T-helper 1 cell treated with Interleukin-12 subunit alpha and Interleukin-12 subunit beta and Interleukin-4 antibody, amounts not matched to agents 30 μg/mL and 1 μg/mL, for 36 hours (primary cell): ENCODE data around the gene FLOT2.

Source experiments
- H3K27ac Mint-ChIP-seq: one replicate; pipeline ENCODE4 v1.8.0; 2021; ENCODE audit warnings: mild to moderate bottlenecking, mixed read lengths
- H3K27me3 Mint-ChIP-seq: one replicate; pipeline ENCODE4 v1.8.0; 2021; ENCODE audit warnings: low read depth, mixed read lengths
- H3K36me3 Mint-ChIP-seq: one replicate; pipeline ENCODE4 v1.8.0; 2021; ENCODE audit warnings: low read depth, mixed read lengths
- H3K4me1 Mint-ChIP-seq: one replicate; pipeline ENCODE4 v1.8.0; 2021; ENCODE audit warnings: low read depth, mixed read lengths
- H3K4me3 Mint-ChIP-seq: one replicate; pipeline ENCODE4 v1.8.0; 2021; ENCODE audit warnings: mild to moderate bottlenecking, moderate library complexity, mixed read lengths
- H3K9me3 Mint-ChIP-seq: one replicate; pipeline ENCODE4 v1.8.0; 2021; ENCODE audit warnings: mixed read lengths

The FLOT2 gene

DNA sequence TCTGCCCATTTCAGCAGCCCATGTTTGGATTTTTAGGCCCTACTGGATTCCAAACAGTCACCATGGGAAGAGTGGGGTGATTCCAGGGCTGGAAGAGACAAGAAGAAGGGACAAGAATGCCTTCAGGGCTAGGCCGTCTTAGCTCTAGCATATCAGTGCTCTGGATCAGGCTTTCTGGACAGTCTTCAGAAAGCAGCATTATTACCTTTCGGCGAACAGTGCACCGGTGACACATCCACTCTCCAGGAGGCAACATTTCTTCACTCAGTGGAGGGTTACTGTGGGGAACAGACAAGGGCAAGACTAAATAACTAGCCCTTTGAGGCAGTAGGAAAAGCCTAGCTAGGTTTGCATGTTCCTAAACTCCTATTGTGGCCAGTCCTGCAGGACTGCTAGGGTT is 29.3 kb upstream of the FLOT2 start:
- Mint-ChIP-seq H3K27me3 (no peaks in the 10 kb centered on the region), H3K4me1 (peaks cover 49% of the 10 kb centered on the region), H3K27ac (peak overlapping the region; percentile 88), H3K9me3 (peaks cover 12% of the 10 kb centered on the region), H3K4me3 (no peak overlapping the region), H3K36me3 (peaks cover 56% of the 10 kb centered on the region)

- H3K4me1 Mint-ChIP-seq = peaks cover 51% of the 10 kb centered on the region
Observed at GRCh38 chr17:28926366-28926765, 28.8 kb upstream of the FLOT2 start.

GRCh38 chr17:28925912-28926365 is 28.4 kb upstream of the FLOT2 start:
- H3K4me3 Mint-ChIP-seq = peak overlapping the region; percentile 23
- H3K27me3 Mint-ChIP-seq = no peaks in the 10 kb centered on the region
- peaks cover 51% of the 10 kb centered on the region for H3K4me1 Mint-ChIP-seq
- H3K9me3 Mint-ChIP-seq = peaks cover 12% of the 10 kb centered on the region
- peak overlapping the region; percentile 88 for H3K27ac Mint-ChIP-seq
- H3K36me3 Mint-ChIP-seq = peaks cover 62% of the 10 kb centered on the region

More at GRCh38 chr17:28926366-28926765, 28.8 kb upstream of the FLOT2 start:
- Mint-ChIP-seq H3K36me3 (peaks cover 61% of the 10 kb centered on the region), H3K27me3 (no peaks in the 10 kb centered on the region), H3K9me3 (peaks cover 12% of the 10 kb centered on the region), H3K27ac (peak overlapping the region; percentile 88), H3K4me3 (peak overlapping the region; percentile 23)

DNA sequence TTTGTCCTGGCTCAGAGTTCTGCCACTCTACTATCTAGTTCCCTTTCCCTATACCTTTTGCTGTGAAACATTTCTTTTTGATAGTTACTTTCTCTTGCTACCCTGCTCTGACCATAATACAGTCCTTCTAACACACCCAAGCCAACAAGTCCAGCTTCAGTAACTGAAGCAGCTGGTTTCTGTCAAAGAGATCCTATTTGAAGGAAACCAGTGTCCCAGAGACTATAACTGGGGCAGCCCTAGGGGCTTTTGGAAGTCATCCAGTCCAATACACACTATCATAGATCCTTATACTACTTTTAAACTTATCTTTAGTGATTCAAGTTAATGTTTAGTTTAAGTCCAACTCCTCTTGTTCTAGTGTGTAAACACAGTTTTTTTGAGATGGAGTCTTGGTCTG is 22.7 kb upstream of the FLOT2 start:
- Mint-ChIP-seq H3K4me1 (peaks cover 22% of the 10 kb centered on the region), H3K36me3 (peaks cover 66% of the 10 kb centered on the region), H3K9me3 (no peaks in the 10 kb centered on the region)

GRCh38 chr17:28918295-28918694 is 20.8 kb upstream of the FLOT2 start:
- Mint-ChIP-seq H3K27ac (no peak overlapping the region), H3K9me3 (no peaks in the 10 kb centered on the region), H3K27me3 (no peaks in the 10 kb centered on the region), H3K4me3 (no peak overlapping the region), H3K36me3 (peaks cover 65% of the 10 kb centered on the region), H3K4me1 (peaks cover 13% of the 10 kb centered on the region)

More for the DNA sequence above, 22.7 kb upstream of the FLOT2 start:
- H3K27me3 Mint-ChIP-seq = no peaks in the 10 kb centered on the region
- no peak overlapping the region for H3K4me3 Mint-ChIP-seq
- peak overlapping the region; percentile 10 for H3K27ac Mint-ChIP-seq

GRCh38 chr17:28917465-28917864 is 19.9 kb upstream of the FLOT2 start:
- no peaks in the 10 kb centered on the region for H3K27me3 Mint-ChIP-seq
- H3K9me3 Mint-ChIP-seq = no peaks in the 10 kb centered on the region
- no peak overlapping the region for H3K4me3 Mint-ChIP-seq
- H3K36me3 Mint-ChIP-seq = peaks cover 66% of the 10 kb centered on the region
- peaks cover 12% of the 10 kb centered on the region for H3K4me1 Mint-ChIP-seq
- no peak overlapping the region for H3K27ac Mint-ChIP-seq

- Mint-ChIP-seq H3K27me3 (no peaks in the 10 kb centered on the region), H3K36me3 (peaks cover 70% of the 10 kb centered on the region), H3K9me3 (no peaks in the 10 kb centered on the region), H3K4me3 (no peak overlapping the region), H3K4me1 (peaks cover 12% of the 10 kb centered on the region), H3K27ac (no peak overlapping the region)
Observed at GRCh38 chr17:28917029-28917428, 19.5 kb upstream of the FLOT2 start.

DNA sequence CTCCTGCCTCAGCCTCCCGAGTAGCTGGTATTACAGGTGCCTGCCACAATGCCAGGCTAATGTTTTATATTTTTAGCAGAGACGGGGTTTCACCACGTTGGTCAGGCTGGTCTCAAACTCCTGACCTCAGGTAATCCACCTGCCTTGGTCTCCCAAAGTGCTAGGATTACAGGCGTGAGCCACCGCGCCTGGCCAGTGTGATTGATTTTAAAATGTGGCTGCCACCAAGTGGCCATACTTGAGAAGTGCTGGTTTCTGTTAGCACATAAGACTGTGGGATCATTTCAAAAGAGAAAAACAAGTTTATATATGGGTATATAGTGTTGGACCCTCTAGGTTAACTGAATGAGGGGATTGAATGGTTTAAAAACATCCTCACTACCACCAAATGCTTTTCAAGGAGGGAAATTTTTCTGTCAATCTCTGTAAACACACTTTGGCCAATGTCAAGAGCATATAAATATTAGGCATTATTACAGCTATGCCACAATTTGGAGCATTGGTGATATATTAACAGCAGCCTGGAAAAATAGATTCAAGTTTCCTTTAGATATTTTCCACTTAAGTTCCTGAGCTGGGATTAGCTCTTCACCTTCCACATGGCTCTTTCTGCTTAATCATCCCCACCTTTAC is 18.9 kb upstream of the FLOT2 start:
- no peaks in the 10 kb centered on the region for H3K9me3 Mint-ChIP-seq
- H3K4me3 Mint-ChIP-seq = no peak overlapping the region
- H3K27ac Mint-ChIP-seq = peak overlapping the region; percentile 62
- H3K4me1 Mint-ChIP-seq = peaks cover 10% of the 10 kb centered on the region
- no peaks in the 10 kb centered on the region for H3K27me3 Mint-ChIP-seq
- peaks cover 68% of the 10 kb centered on the region for H3K36me3 Mint-ChIP-seq

GRCh38 chr17:28912938-28913333 is 15.4 kb upstream of the FLOT2 start:
- Mint-ChIP-seq H3K27ac (no peak overlapping the region), H3K27me3 (no peaks in the 10 kb centered on the region), H3K36me3 (peaks cover 69% of the 10 kb centered on the region), H3K4me3 (no peak overlapping the region), H3K9me3 (no peaks in the 10 kb centered on the region), H3K4me1 (peaks cover 10% of the 10 kb centered on the region)

GRCh38 chr17:28912281-28912937 is 14.9 kb upstream of the FLOT2 start:
- Mint-ChIP-seq H3K27ac (no peak overlapping the region), H3K4me3 (no peak overlapping the region), H3K4me1 (peaks cover 10% of the 10 kb centered on the region), H3K9me3 (no peaks in the 10 kb centered on the region), H3K36me3 (peaks cover 67% of the 10 kb centered on the region), H3K27me3 (no peaks in the 10 kb centered on the region)

DNA sequence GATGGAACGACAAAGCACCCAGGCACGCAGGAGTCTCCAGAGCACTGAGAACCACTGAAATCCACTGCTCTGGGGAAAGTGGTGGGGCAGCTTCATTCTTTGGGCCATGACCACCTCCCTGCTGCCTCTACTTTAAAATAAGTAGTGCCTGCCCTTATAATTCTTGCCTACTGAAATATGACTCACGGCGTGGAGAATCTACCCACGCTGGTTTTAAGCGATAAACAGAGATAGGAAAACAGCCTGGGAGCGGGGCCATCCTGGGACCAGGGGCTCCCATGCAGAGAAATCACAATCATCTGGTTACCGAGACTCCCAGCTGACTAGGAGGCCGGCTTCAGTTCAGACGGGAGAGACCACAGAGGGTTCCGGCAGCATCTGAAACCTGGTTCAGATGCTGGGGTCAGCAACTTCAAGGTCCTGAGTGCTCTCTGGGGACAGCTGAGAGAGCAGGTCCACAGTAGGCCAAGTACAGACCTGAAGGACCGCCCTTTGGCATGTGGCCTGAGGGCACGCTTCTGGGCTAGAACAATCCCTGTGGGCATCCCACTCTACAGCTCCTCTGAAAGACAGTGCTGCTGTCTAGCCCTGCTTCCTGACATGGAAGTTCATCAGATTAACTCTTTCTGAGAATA is 14.0 kb upstream of the FLOT2 start:
- Mint-ChIP-seq H3K4me3 (no peak overlapping the region), H3K27me3 (no peaks in the 10 kb centered on the region), H3K36me3 (peaks cover 66% of the 10 kb centered on the region), H3K27ac (no peak overlapping the region), H3K9me3 (no peaks in the 10 kb centered on the region), H3K4me1 (peaks cover 10% of the 10 kb centered on the region)

GRCh38 chr17:28910534-28910933 is 13.0 kb upstream of the FLOT2 start:
- H3K36me3 Mint-ChIP-seq = peaks cover 61% of the 10 kb centered on the region
- H3K27me3 Mint-ChIP-seq = no peaks in the 10 kb centered on the region
- no peak overlapping the region for H3K27ac Mint-ChIP-seq
- no peaks in the 10 kb centered on the region for H3K9me3 Mint-ChIP-seq
- peaks cover 6% of the 10 kb centered on the region for H3K4me1 Mint-ChIP-seq
- no peak overlapping the region for H3K4me3 Mint-ChIP-seq

GRCh38 chr17:28908640-28909167 is 11.2 kb upstream of the FLOT2 start:
- no peak overlapping the region for H3K27ac Mint-ChIP-seq
- H3K36me3 Mint-ChIP-seq = peaks cover 55% of the 10 kb centered on the region
- H3K4me1 Mint-ChIP-seq = no peaks in the 10 kb centered on the region
- H3K27me3 Mint-ChIP-seq = no peaks in the 10 kb centered on the region
- H3K9me3 Mint-ChIP-seq = no peaks in the 10 kb centered on the region
- H3K4me3 Mint-ChIP-seq = no peak overlapping the region

- Mint-ChIP-seq H3K4me1 (peaks cover 4% of the 10 kb centered on the region), H3K9me3 (no peaks in the 10 kb centered on the region), H3K27me3 (no peaks in the 10 kb centered on the region), H3K4me3 (no peak overlapping the region), H3K36me3 (peaks cover 49% of the 10 kb centered on the region), H3K27ac (no peak overlapping the region)
Observed at GRCh38 chr17:28907709-28908475, 10.4 kb upstream of the FLOT2 start.
